Stimulated activated CD4-positive, alpha-beta T cell treated with anti-CD3 and anti-CD28 coated beads, Interleukin-4, amount 100 ng/mL, for 4 hours (primary cell): ENCODE data around the gene COX6A2.
A peak's percentile ranks its signal among the peaks of the same experiment; 100 is the strongest.
"Not testable (repeated sequence)": the region's sequence is repeated elsewhere in the genome, so short reads cannot be mapped to it uniquely, and the experiment has no call there.

ENCODE experiments used
- DNase-seq, 2 experiments: peaks; one replicate each; pipeline ENCODE4 v3.0.0-alpha.2; 2020

Gene COX6A2

GRCh38 chr16:31436221-31437045 lies 8.3 kb upstream of the COX6A2 start:
- DNase-seq, result no peak

- DNase-seq, result no peak
Observed at GRCh38 chr16:31435341-31436220, 7.4 kb upstream of the COX6A2 start.

GRCh38 chr16:31430380-31431052 lies 2.4 kb upstream of the COX6A2 start:
- no peak for DNase-seq

- DNase-seq, result no peak
Observed at GRCh38 chr16:31429796-31430195, 1.6 kb upstream of the COX6A2 start.

- DNase-seq, result no peak
Observed at GRCh38 chr16:31429314-31429713, 1.2 kb upstream of the COX6A2 start.

GRCh38 chr16:31428638-31429247 lies 583 bp upstream of the COX6A2 start:
- no peak for DNase-seq

GRCh38 chr16:31427441-31428278 lies 500 bp downstream of the COX6A2 start:
- peak; percentile 73 to 83 for DNase-seq

- DNase-seq, result no peak
Observed at GRCh38 chr16:31423801-31424200, 4.4 kb downstream of the COX6A2 start.

- no peak for DNase-seq
Observed at GRCh38 chr16:31423241-31423640, 4.9 kb downstream of the COX6A2 start.

- DNase-seq, result peak in 1 of 2 experiments; percentile 12
Observed at GRCh38 chr16:31421587-31421986, 6.6 kb downstream of the COX6A2 start.

GRCh38 chr16:31420037-31420436 lies 8.1 kb downstream of the COX6A2 start:
- no peak for DNase-seq

- DNase-seq, result no peak
Observed at GRCh38 chr16:31417916-31418315, 10.2 kb downstream of the COX6A2 start.

GRCh38 chr16:31417036-31417435 lies 11.1 kb downstream of the COX6A2 start:
- DNase-seq, result not testable (repeated sequence)

GRCh38 chr16:31416371-31416770 lies 11.8 kb downstream of the COX6A2 start:
- DNase-seq, result no peak

- no peak for DNase-seq
Observed at GRCh38 chr16:31414706-31415105, 13.5 kb downstream of the COX6A2 start.

GRCh38 chr16:31413943-31414342 lies 14.2 kb downstream of the COX6A2 start:
- no peak for DNase-seq

GRCh38 chr16:31413381-31413780 lies 14.8 kb downstream of the COX6A2 start:
- no peak for DNase-seq

GRCh38 chr16:31412750-31413149 lies 15.4 kb downstream of the COX6A2 start:
- no peak for DNase-seq

- no peak for DNase-seq
Observed at GRCh38 chr16:31411024-31411844, 16.9 kb downstream of the COX6A2 start.

- no peak for DNase-seq
Observed at GRCh38 chr16:31410082-31410481, 18.1 kb downstream of the COX6A2 start.

- no peak for DNase-seq
Observed at GRCh38 chr16:31409433-31409832, 18.7 kb downstream of the COX6A2 start.
